ENCODE data around the gene SLC25A25.
"Not testable (repeated sequence)": the region's sequence is repeated elsewhere in the genome, so short reads cannot be mapped to it uniquely, and the experiment has no call there.

The SLC25A25 gene

DNA sequence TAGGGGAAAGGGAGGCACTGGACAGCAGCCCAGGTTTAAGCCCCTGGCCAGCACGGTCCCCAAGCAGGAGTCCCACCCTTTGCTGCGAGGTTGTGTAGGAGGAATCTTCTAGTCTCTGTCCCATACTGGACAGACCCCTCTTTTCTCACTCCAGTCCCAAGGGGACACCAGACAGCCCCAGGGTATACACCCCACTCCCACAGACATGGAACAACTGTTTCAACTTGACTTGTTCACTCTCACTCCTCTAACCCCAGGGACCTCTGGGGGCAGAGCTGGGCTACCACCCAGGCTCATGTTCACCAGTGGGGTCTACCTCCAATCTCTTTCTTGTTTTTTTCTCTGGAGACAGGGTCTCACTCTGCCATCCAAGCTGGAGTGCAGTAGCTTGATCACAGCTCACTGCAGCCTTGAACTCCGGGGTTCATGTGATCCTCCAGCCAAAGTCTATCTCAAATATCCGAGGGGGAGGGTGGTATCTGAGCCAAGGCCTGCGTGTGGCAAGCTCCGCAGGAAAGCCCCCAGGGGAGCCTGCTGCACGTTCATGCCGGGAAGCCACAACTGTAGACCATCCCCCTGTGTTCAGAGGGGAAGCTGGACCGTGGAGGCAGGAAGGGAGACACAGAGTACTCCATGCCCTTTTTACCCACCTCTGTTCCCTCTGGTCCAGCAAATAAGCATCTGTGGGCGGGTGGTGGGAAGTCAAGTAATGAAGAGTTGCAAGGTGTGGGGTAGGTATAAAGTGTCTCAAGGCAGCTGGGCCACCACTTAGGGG, 57.7 kb downstream of the SLC25A25 start:
- TF ChIP-seq, protein P1, sequence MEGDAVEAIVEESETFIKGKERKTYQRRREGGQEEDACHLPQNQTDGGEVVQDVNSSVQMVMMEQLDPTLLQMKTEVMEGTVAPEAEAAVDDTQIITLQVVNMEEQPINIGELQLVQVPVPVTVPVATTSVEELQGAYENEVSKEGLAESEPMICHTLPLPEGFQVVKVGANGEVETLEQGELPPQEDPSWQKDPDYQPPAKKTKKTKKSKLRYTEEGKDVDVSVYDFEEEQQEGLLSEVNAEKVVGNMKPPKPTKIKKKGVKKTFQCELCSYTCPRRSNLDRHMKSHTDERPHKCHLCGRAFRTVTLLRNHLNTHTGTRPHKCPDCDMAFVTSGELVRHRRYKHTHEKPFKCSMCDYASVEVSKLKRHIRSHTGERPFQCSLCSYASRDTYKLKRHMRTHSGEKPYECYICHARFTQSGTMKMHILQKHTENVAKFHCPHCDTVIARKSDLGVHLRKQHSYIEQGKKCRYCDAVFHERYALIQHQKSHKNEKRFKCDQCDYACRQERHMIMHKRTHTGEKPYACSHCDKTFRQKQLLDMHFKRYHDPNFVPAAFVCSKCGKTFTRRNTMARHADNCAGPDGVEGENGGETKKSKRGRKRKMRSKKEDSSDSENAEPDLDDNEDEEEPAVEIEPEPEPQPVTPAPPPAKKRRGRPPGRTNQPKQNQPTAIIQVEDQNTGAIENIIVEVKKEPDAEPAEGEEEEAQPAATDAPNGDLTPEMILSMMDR (IDR thresholded peaks at IDR 0.05; ENCODE audit: low read depth, low read length): no peak

DNA sequence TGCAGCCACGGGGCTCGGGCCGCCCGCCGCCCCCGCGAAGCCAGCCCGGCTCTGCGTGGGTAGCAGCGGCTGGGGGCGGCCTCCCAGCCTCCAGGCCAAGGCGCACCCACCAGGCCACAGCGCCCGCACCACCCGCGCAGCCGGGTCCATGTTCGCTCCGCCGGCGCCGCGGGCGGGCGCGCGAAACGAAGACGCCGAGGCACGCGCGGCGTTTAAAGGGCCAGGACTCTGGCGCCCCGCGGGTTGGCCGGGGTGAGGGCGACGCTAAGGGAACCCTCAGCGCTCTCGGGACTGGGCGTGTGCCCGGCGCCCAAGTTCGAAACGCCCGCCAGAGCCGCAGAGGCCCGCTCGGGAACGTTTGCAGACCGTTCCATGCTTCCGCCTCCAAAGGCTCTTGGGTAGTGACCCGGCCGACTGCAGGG, 59.5 kb downstream of the SLC25A25 start, which contains the start of gene PTGES2:
Gene PTGES2 (minus strand): TSS at position 162 of the 422 bp plus-strand sequence. CDS start 12 bp downstream, at position 150.
- peak; percentile 62 for DNase-seq (ENCODE audit: extremely low read depth, low read depth)
- TF ChIP-seq, protein P1 (IDR thresholded peaks at IDR 0.05; ENCODE audit: low read depth, low read length): no peak

More for the DNA sequence above, 57.7 kb downstream of the SLC25A25 start:
- no peak for DNase-seq (ENCODE audit: extremely low read depth, low read depth)

DNA sequence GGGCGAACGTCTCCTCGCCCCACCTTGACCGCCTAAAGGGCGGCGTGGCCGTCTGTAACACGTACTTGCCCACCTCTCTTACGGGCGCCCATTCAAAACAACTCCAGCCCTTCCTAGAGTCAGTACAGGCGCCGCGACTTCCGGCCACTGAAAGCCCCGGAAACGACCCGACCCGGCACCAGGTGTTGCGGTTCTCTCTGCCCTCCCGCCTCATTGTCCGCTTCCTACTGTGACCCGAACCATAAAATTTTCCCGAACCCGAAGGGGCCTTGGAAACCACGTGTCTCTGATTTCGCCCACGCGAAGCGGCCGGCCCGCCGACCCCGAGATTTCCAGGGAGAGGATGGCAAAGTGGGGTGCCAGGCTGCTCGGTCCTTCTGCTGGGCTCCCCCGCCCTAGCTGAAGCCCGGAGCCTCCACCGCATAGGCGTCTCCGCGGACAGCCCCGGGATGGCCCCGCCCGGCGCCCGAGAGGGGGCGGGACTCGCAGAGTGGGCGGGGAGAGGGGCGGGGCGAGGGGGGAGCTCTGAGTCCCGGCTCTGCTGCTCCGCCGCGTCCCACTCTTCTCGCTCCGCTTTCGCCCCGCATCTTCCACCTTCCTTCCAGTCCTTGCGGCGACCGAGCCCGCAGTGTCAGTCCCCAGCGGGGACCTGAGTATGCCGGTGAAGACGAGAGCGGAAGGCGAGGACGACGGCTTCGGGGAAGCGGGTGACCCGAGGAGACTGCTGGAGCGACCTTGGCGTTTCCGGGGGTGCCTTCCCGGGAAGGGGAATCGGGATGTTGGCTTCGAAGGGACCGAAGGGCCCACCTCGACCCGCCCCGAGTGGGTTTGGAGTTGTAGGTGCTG, 60.2 kb downstream of the SLC25A25 start:
- peak; percentile 72 for DNase-seq (ENCODE audit: extremely low read depth, low read depth)
- TF ChIP-seq, protein P1 (IDR thresholded peaks at IDR 0.05; ENCODE audit: low read depth, low read length): no peak

DNA sequence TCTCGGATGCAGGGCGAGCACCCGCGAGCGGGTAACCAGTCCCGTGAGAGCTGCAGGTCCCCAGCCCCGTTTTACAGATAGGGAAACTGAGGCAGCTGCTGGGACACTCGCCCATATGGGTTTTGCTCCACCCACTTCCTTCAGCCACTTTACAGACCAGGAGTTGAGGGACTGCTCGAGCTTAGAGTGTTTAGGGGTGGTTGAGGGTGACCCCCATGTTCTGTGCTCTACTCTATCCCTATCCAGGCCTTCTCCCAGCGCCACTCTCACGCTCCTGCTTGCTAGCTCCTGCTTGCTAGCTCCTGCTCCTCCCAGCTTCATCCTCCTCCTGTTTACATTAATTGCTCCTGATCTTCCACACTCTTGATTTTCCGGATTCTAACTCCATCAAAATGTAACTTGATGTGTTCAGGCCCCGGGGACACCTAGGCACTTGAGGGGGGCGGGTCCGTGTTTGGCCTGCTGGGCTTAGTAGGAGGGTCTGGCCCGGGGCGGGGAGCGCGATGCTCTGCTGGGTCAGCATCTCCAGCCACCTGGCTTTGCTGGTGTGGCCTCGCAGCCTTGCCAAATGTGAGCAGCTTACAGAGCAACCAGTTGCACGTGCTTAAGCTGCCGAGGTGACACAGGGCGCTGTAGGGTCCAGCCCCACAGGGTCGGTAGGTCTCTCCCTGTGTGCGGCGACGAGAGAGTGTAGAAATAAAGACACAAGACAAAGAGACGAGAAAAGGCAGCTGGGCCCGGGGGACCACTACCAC, 61.0 kb downstream of the SLC25A25 start:
- TF ChIP-seq, protein P1 (IDR thresholded peaks at IDR 0.05; ENCODE audit: low read depth, low read length): no peak
- no peak for DNase-seq (ENCODE audit: extremely low read depth, low read depth)

- not testable (repeated sequence) for DNase-seq (ENCODE audit: extremely low read depth, low read depth)
Measured at GRCh38 chr9:128129976-128130590, 62.1 kb downstream of the SLC25A25 start.

DNA sequence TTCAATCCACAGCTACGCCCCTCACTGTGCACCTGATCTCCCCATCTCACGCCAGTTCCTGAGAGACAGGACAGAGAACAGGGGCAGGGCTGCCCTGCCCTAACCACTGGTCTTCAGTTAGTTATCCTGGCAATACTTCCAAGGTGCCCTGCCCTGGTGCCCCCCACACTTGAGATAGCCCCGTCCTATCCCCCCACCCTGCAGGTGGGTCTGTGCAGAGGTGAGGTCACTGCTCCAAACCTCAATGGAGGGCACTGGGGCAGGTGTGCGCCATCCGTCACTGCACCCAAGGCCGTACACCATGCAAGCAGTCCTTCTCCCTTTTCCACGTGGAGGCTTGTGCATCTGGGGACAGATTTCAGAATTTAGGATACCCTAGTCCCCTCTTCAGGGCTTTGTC, 62.6 kb downstream of the SLC25A25 start:
- DNase-seq (ENCODE audit: extremely low read depth, low read depth): not testable (repeated sequence)

More at GRCh38 chr9:128129976-128130590, 62.1 kb downstream of the SLC25A25 start:
- TF ChIP-seq, protein P1 (IDR thresholded peaks at IDR 0.05; ENCODE audit: low read depth, low read length): peak; percentile 1

DNA sequence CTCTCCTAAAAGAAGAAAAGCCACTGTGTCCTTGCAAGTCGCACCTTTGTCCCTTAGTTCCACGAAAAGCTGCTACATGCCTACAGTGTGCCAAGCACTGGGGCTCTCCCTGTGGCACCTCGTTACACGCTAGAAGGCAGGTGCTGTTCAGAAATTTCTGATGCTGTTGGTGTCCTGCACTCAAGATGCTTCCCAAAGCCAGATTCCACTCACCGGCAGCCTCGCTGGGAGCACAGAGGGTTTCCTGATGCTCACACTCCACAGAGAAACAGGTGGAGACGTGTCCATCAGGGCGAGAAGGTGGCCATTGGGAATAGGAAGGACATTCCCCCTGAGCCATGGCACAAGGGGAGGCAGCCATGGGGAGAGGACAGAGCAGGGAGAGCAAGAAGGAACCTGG, 63.3 kb downstream of the SLC25A25 start:
- not testable (repeated sequence) for DNase-seq (ENCODE audit: extremely low read depth, low read depth)

- DNase-seq (ENCODE audit: extremely low read depth, low read depth): not testable (repeated sequence)
Measured at GRCh38 chr9:128132139-128132538, 64.1 kb downstream of the SLC25A25 start.

- DNase-seq (ENCODE audit: extremely low read depth, low read depth): not testable (repeated sequence)
Measured at GRCh38 chr9:128135561-128135960, 67.5 kb downstream of the SLC25A25 start.
